H9 (cell line): ENCODE results near the gene ACSL6. TPM values are rescaled to one million over a fixed set of nuclear protein-coding genes. Genes with fewer than 3 reads are reported as not detected.

Experiments
- DNase-seq: peaks from one replicate; pipeline ENCODE4 v3.0.0-alpha.2; 2017
- H2AFZ ChIP-seq: one replicate; pipeline ENCODE4 v1.6.1; 2013; ENCODE audit warnings: mild to moderate bottlenecking, low read length, control low read depth, moderate library complexity
- H2AK5ac ChIP-seq: 2 replicates; pipeline ENCODE4 v1.6.1; 2013; ENCODE audit warnings: low read length, control low read depth, mixed read lengths; ENCODE audit not compliant: insufficient read length
- H2BK120ac ChIP-seq: one replicate; pipeline ENCODE4 v1.6.1; 2013; ENCODE audit warnings: low read depth, mild to moderate bottlenecking, low read length, control low read depth, inconsistent platforms; ENCODE audit not compliant: poor library complexity, severe bottlenecking
- H2BK12ac ChIP-seq: 2 replicates; pipeline ENCODE4 v1.6.1; 2013; ENCODE audit warnings: low read length, control low read depth, mixed read lengths, low read depth; ENCODE audit not compliant: insufficient read length
- H2BK15ac ChIP-seq: 2 replicates; pipeline ENCODE4 v1.6.1; 2013; ENCODE audit warnings: low read depth, low read length, control low read depth
- H2BK20ac ChIP-seq: one replicate; pipeline ENCODE4 v1.6.1; 2013; ENCODE audit warnings: low read depth, mild to moderate bottlenecking, low read length, control low read depth, inconsistent platforms; ENCODE audit not compliant: poor library complexity, severe bottlenecking
- H2BK5ac ChIP-seq: 2 replicates; pipeline ENCODE4 v1.6.1; 2013; ENCODE audit warnings: low read length, control low read depth, mixed read lengths; ENCODE audit not compliant: insufficient read length
- H3K14ac ChIP-seq: 2 replicates; pipeline ENCODE4 v1.6.1; 2013; ENCODE audit warnings: low read length, control low read depth; ENCODE audit not compliant: insufficient read depth
- H3K18ac ChIP-seq: 2 replicates; pipeline ENCODE4 v1.6.1; 2013; ENCODE audit warnings: low read depth, mild to moderate bottlenecking, mixed read lengths, low read length, control low read depth; ENCODE audit not compliant: insufficient read length
- H3K23ac ChIP-seq: 2 replicates; pipeline ENCODE4 v1.6.1; 2013; ENCODE audit warnings: low read length, control low read depth, mixed read lengths, low read depth; ENCODE audit not compliant: insufficient read length
- H3K23me2 ChIP-seq: 2 replicates; pipeline ENCODE4 v1.6.1; 2013; ENCODE audit warnings: low read depth, mild to moderate bottlenecking, mixed read lengths, low read length, control low read depth; ENCODE audit not compliant: insufficient read length, poor library complexity, severe bottlenecking
- H3K27ac ChIP-seq: 2 replicates; pipeline ENCODE4 v1.5.1; 2013; ENCODE audit warnings: low read length, control low read depth, mixed read lengths, low read depth; ENCODE audit not compliant: insufficient read length
- H3K27me3 ChIP-seq: 2 replicates; pipeline ENCODE4 v1.6.1; 2013; ENCODE audit warnings: low read length, control low read depth, inconsistent platforms; ENCODE audit not compliant: insufficient read depth
- H3K4ac ChIP-seq: 2 replicates; pipeline ENCODE4 v1.6.1; 2013; ENCODE audit warnings: low read depth, mild to moderate bottlenecking, control low read depth, inconsistent platforms, low read length, moderate library complexity
- H3K4me1 ChIP-seq: 2 replicates; pipeline ENCODE4 v1.6.1; 2013; ENCODE audit warnings: low read length, control low read depth, inconsistent platforms; ENCODE audit not compliant: insufficient read depth
- H3K4me2 ChIP-seq: 2 replicates; pipeline ENCODE4 v1.6.1; 2013; ENCODE audit warnings: low read length, control low read depth, mixed read lengths; ENCODE audit not compliant: insufficient read length, insufficient read depth
- H3K56ac ChIP-seq: 2 replicates; pipeline ENCODE4 v1.6.1; 2013; ENCODE audit warnings: low read depth, mild to moderate bottlenecking, mixed read lengths, low read length, control low read depth; ENCODE audit not compliant: insufficient read length
- H3K79me1 ChIP-seq: 2 replicates; pipeline ENCODE4 v1.6.1; 2013; ENCODE audit warnings: low read depth, mild to moderate bottlenecking, moderate library complexity, low read length, control low read depth, inconsistent platforms; ENCODE audit not compliant: insufficient read depth, poor library complexity, severe bottlenecking
- H3K79me2 ChIP-seq: 2 replicates; pipeline ENCODE4 v1.6.1; 2013; ENCODE audit warnings: low read length, control low read depth, inconsistent platforms; ENCODE audit not compliant: insufficient read depth
- H3K9ac ChIP-seq: 2 replicates; pipeline ENCODE4 v1.6.1; 2013; ENCODE audit warnings: low read length, control low read depth, mixed read lengths; ENCODE audit not compliant: insufficient read length; ENCODE audit errors: extremely low read depth
- H3K9me3 ChIP-seq: one replicate; pipeline ENCODE4 v1.6.1; 2013; ENCODE audit warnings: low read depth, low read length, inconsistent platforms; ENCODE audit not compliant: control insufficient read depth
- H3T11ph ChIP-seq: one replicate; pipeline ENCODE4 v1.6.1; 2013; ENCODE audit warnings: mild to moderate bottlenecking, low read length, control low read depth, inconsistent platforms
- H4K20me1 ChIP-seq: one replicate; pipeline ENCODE4 v1.6.1; 2013; ENCODE audit not compliant: control insufficient read depth, insufficient read length, insufficient read depth
- H4K5ac ChIP-seq: 2 replicates; pipeline ENCODE4 v1.6.1; 2013; ENCODE audit warnings: low read depth, mild to moderate bottlenecking, mixed read lengths, low read length, control low read depth; ENCODE audit not compliant: insufficient read length
- H4K8ac ChIP-seq: replicated peaks from 2 replicates; pipeline ENCODE4 v1.6.1; 2013; ENCODE audit warnings: low read length, control low read depth, mixed read lengths, low read depth; ENCODE audit not compliant: insufficient read length
- H4K91ac ChIP-seq: 2 replicates; pipeline ENCODE4 v1.6.1; 2013; ENCODE audit warnings: low read depth, mild to moderate bottlenecking, moderate library complexity, mixed read lengths, low read length, control low read depth; ENCODE audit not compliant: insufficient read length
- H3K27ac Mint-ChIP-seq, 3 experiments: 2 replicates in 2 of 3; 3 replicates in 1 of 3; pipeline ENCODE4 v1.8.0; 2020 to 2021; ENCODE audit warnings: mixed read lengths in 3 of 3, mild to moderate bottlenecking in 1 of 3, moderate library complexity in 1 of 3
- H3K27me3 Mint-ChIP-seq: 2 replicates; pipeline ENCODE4 v1.8.0; 2021; ENCODE audit warnings: low read depth, mild to moderate bottlenecking, moderate library complexity, mixed read lengths
- H3K36me3 Mint-ChIP-seq, 3 experiments: 2 replicates in 2 of 3; 3 replicates in 1 of 3; pipeline ENCODE4 v1.8.0; 2020 to 2021; ENCODE audit warnings: low read depth in 3 of 3, mixed read lengths in 3 of 3; ENCODE audit not compliant: insufficient read depth in 1 of 3
- H3K4me1 Mint-ChIP-seq, 2 experiments: 2 replicates each; pipeline ENCODE4 v1.8.0; 2020; ENCODE audit warnings: mixed read lengths in 2 of 2
- H3K4me3 Mint-ChIP-seq, 2 experiments: 2 replicates in 1 of 2; 3 replicates in 1 of 2; pipeline ENCODE4 v1.8.0; 2020 to 2021; ENCODE audit warnings: mild to moderate bottlenecking in 2 of 2, mixed read lengths in 2 of 2, moderate library complexity in 1 of 2
- H3K9me3 Mint-ChIP-seq, 2 experiments: 2 replicates in 1 of 2; 3 replicates in 1 of 2; pipeline ENCODE4 v1.8.0; 2020; ENCODE audit warnings: mild to moderate bottlenecking in 2 of 2, mixed read lengths in 2 of 2, moderate library complexity in 1 of 2
- CTCF ChIP-seq: fragments of 200-600 bp; sonication (generic); conservative IDR thresholded peaks from 3 replicates; pipeline ENCODE4 v1.8.0; 2021; ENCODE audit warnings: antibody characterized with exemption, mild to moderate bottlenecking
- WGBS: extraction: QIAGEN DNeasy Blood & Tissue Kit; methylation state at CpG from one replicate; pipeline ENCODE4 v1.1.7; 2013; ENCODE audit warnings: missing lambda C conversion rate, low lambda C conversion rate, mixed read lengths; ENCODE audit not compliant: insufficient read length; ENCODE audit errors: extremely low coverage; 5-methylcytosine and 5-hydroxymethylcytosine counted together
- total RNA-seq: library from RNA; stranded (reverse); gene quantifications from 2 replicates; pipeline ENCODE4 v1.2.1, GENCODE V29; 2021

ACSL6 gene
- total RNA-seq, 1 experiment from 2014 or later = 1.6 TPM

- Histone ChIP-seq H3K4me2 (no peak overlapping the region), H4K20me1 (no peaks in the 10 kb centered on the region), H2AFZ (no peak overlapping the region), H2BK12ac (no peak overlapping the region), H2AK5ac (no peak overlapping the region), H4K8ac (no peak overlapping the region), H3K4ac (no peak overlapping the region), H4K5ac (no peak overlapping the region), H2BK120ac (no peak overlapping the region), H3K23ac (no peak overlapping the region), H3K27ac (no peak overlapping the region), H3K18ac (no peak overlapping the region), H2BK15ac (no peak overlapping the region), H3K56ac (no peak overlapping the region), H3K23me2 (no peaks in the 10 kb centered on the region), H4K91ac (no peak overlapping the region), H3K27me3 (no peaks in the 10 kb centered on the region), H3T11ph (no peak overlapping the region), H2BK20ac (no peak overlapping the region), H3K79me2 (no peaks in the 10 kb centered on the region), H3K79me1 (no peaks in the 10 kb centered on the region), H2BK5ac (no peak overlapping the region), H3K4me1 (no peaks in the 10 kb centered on the region), H3K9me3 (no peaks in the 10 kb centered on the region), H3K14ac (no peak overlapping the region), H3K9ac (no peak overlapping the region)
- peaks cover 4% of the 10 kb centered on the region; the same call in 1 of the 2 replicates for H3K27me3 Mint-ChIP-seq
- H3K27ac Mint-ChIP-seq = no peak overlapping the region
- TF ChIP-seq CTCF = no peak
- peaks cover 0 to 6% of the 10 kb centered on the region in 2 experiments; a peak in 2 of 4 replicates for H3K4me1 Mint-ChIP-seq
- no peaks in the 10 kb centered on the region for H3K9me3 Mint-ChIP-seq
- H3K4me3 Mint-ChIP-seq = no peak overlapping the region
- H3K36me3 Mint-ChIP-seq = no peaks in the 10 kb centered on the region
- DNase-seq = no peak
- no CpG with 5 or more reads among the region's 6 CpGs for WGBS
Measured at GRCh38 chr5:132019857-132020555, 8.5 kb upstream of the ACSL6 start.
